HepG2 (cell line): ENCODE measurements around the gene STAT4. TPM values are rescaled to one million over a fixed set of nuclear protein-coding genes. Genes with fewer than 3 reads are reported as not detected.
"Not testable (repeated sequence)": the region's sequence is repeated elsewhere in the genome, so short reads cannot be mapped to it uniquely, and the experiment has no call there.

Source experiments
- ATAC-seq: fragments of 200-7000 bp; cut with Tn5 transposase; 3 replicates; pipeline ENCODE4 v1.9.1; 2020; ENCODE audit warnings: mild to moderate bottlenecking, moderate library complexity
- BruUV-seq: library from RNA; stranded (reverse); fragments of 400-500 nt; replicated peaks from 2 replicates; lab custom pipeline; 2021; lab: Mats Ljungman, UMichigan
- CTCF ChIA-PET: fragments of 300-600 bp; formaldehyde crosslinking; extraction: SDS; loops from one replicate; lab custom pipeline; 2021; ENCODE audit warnings: low total read pairs, inconsistent platforms, low intra/inter-chr PET ratio; lab: Yijun Ruan, JAX
- POLR2A ChIA-PET: fragments of 350-600 bp; sonication (Branson Sonifier 250); formaldehyde crosslinking; loops from one replicate; lab custom pipeline; 2020; ENCODE audit warnings: antibody characterized with exemption, inconsistent platforms; lab: Yijun Ruan, JAX
- DNase-seq: peaks from one replicate; pipeline ENCODE4 v3.0.0-alpha.2; 2015; ENCODE audit warnings: low spot score
- FAIRE-seq: peaks from 3 replicates; lab custom pipeline; 2011; peaks lifted over from hg19 to GRCh38; lab: Jason Lieb, UNC
- H2AFZ ChIP-seq: one replicate; pipeline ENCODE4 v1.6.1; 2011; ENCODE audit warnings: low read length, inconsistent platforms
- H3K27ac ChIP-seq: fragments of 300-600 bp; 3 replicates; pipeline ENCODE4 v1.8.0; 2011; ENCODE audit warnings: mixed run types, mild to moderate bottlenecking, mixed read lengths, low read length, inconsistent platforms; ENCODE audit not compliant: insufficient read depth; ENCODE audit errors: extremely low read length
- H3K27me3 ChIP-seq, 2 experiments: fragments of 200-600 bp in 1 of 2; 2 replicates in 1 of 2; 3 replicates in 1 of 2; pipeline versions ENCODE4 v1.6.0 to v1.8.0; 2011; ENCODE audit warnings: low read length in 2 of 2, mild to moderate bottlenecking in 2 of 2, moderate library complexity in 2 of 2, inconsistent platforms in 1 of 2; ENCODE audit not compliant: insufficient read depth in 2 of 2, control insufficient read depth in 1 of 2
- H3K36me3 ChIP-seq, 2 experiments: fragments of 200-600 bp in 1 of 2; replicated peaks in 1 of 2; 2 replicates in 1 of 2; 3 replicates in 1 of 2; pipeline versions ENCODE4 v1.5.1 to v1.8.0; 2011; ENCODE audit warnings: low read length in 2 of 2, inconsistent platforms in 1 of 2; ENCODE audit not compliant: insufficient read depth in 2 of 2, control insufficient read depth in 1 of 2
- H3K4me1 ChIP-seq: 2 replicates; pipeline ENCODE4 v1.5.1; 2012; ENCODE audit warnings: low read length, inconsistent platforms; ENCODE audit not compliant: insufficient read depth
- H3K4me2 ChIP-seq: 2 replicates; pipeline ENCODE4 v1.6.0; 2011; ENCODE audit warnings: low read depth, low read length, inconsistent platforms
- H3K4me3 ChIP-seq, 3 experiments: fragments of 200-600 bp in 1 of 3; sonication (generic), shearing (Covaris generic) in 1 of 3; replicated peaks in 1 of 3; 2 replicates each; pipeline ENCODE4 v1.5.1; 2011 to 2016; ENCODE audit warnings: low read length in 3 of 3, inconsistent platforms in 2 of 3, low read depth in 2 of 3, mild to moderate bottlenecking in 2 of 3, control low read depth in 1 of 3, mixed read lengths in 1 of 3; ENCODE audit not compliant: insufficient read depth in 1 of 3
- H3K79me2 ChIP-seq: one replicate; pipeline ENCODE4 v1.6.1; 2011; ENCODE audit warnings: low read length, inconsistent platforms; ENCODE audit not compliant: insufficient read depth
- H3K9ac ChIP-seq: 2 replicates; pipeline ENCODE4 v1.6.0; 2011; ENCODE audit warnings: mild to moderate bottlenecking, low read depth, low read length, inconsistent platforms; ENCODE audit not compliant: insufficient read depth
- H3K9me3 ChIP-seq: 2 replicates; pipeline ENCODE4 v1.5.1; 2012; ENCODE audit warnings: mild to moderate bottlenecking, low read length
- H4K20me1 ChIP-seq: 2 replicates; pipeline ENCODE4 v1.6.0; 2011; ENCODE audit warnings: inconsistent platforms, mild to moderate bottlenecking, low read length, moderate library complexity; ENCODE audit not compliant: insufficient read depth
- FOSL2 ChIP-seq: sonication (generic); formaldehyde crosslinking; IDR thresholded peaks from 2 replicates; pipeline ENCODE4 v1.4.0; 2020; ENCODE audit warnings: missing genetic modification reagents
- RBM22 ChIP-seq: fragments of 200-400 bp; formaldehyde crosslinking; optimal IDR thresholded peaks from 2 replicates; pipeline ENCODE3; 2017; ENCODE audit warnings: mild to moderate bottlenecking, low read length, moderate library complexity
- SMC3 ChIP-seq: IDR thresholded peaks from 2 replicates; pipeline ENCODE4 v1.6.1; 2011; ENCODE audit warnings: low read length, improper control_type of control experiment
- SP4 ChIP-seq: sonication (generic); formaldehyde crosslinking; IDR thresholded peaks from 2 replicates; pipeline ENCODE4 v1.8.1; 2023; ENCODE audit warnings: mild to moderate bottlenecking, missing genetic modification reagents
- XRCC5 ChIP-seq: fragments of 200-400 bp; formaldehyde crosslinking; optimal IDR thresholded peaks from 2 replicates; pipeline ENCODE3; 2017; ENCODE audit warnings: mild to moderate bottlenecking, low read length
- ZNF574 ChIP-seq: sonication (generic); formaldehyde crosslinking; IDR thresholded peaks from 2 replicates; pipeline ENCODE4 v1.4.0; 2020; ENCODE audit warnings: missing genetic modification reagents
- WGBS: methylation state at CpG from one replicate; pipeline ENCODE4 v1.1.6; 2017; ENCODE audit warnings: low lambda C conversion rate; 5-methylcytosine and 5-hydroxymethylcytosine counted together
- in situ Hi-C: cut with HindIII; loops from 2 replicates; pipeline ENCODE4 v1.10.0; 2017; ENCODE audit warnings: low pct_unique_long_range_greater_than_20kb; ENCODE audit not compliant: extremely low pct_ligation_motif_present
- intact Hi-C: fragments of 100-400 bp; cut with micrococcal nuclease; formaldehyde crosslinking; loops from one replicate; pipeline ENCODE4 v1.10.0; 2022; ENCODE audit not compliant: unreplicated experiment
- polyA plus RNA-seq, 8 experiments: library from polyadenylated mRNA; depleted of rRNA in 3 of 8; stranded (reverse) in 7 of 8; unstranded in 1 of 8; fragments of >200 nt; fragmentation: Illumina TruSeq in 4 of 8; extraction: Trizol in 4 of 8; gene quantifications; 2 replicates each; pipeline versions ENCODE4 v1.2.1 to v1.2.3, GENCODE V29; 2011 to 2016; ENCODE audit warnings: low read depth in 4 of 8, missing spikeins in 1 of 8, mixed read lengths in 1 of 8; ENCODE audit not compliant: insufficient read depth in 1 of 8
- total RNA-seq, 5 experiments: library from RNA; depleted of rRNA; stranded (reverse); fragments of >200 nt; fragmentation: Illumina TruSeq; extraction: Trizol; gene quantifications; 2 replicates each; pipeline ENCODE4 v1.2.3, GENCODE V29; 2016; ENCODE audit warnings: low read depth in 1 of 5

STAT4 gene
- total and polyA plus RNA-seq, 2 of the 13 experiments (the other 11 are each of a cell fraction or from before 2014, with no cell fraction given): 0.37 TPM; not detected in 1

GRCh38 chr2:190996338-190996946, 154.4 kb downstream of the STAT4 start (continued):
- TF ChIP-seq ZNF574 (no peak), SP4 (CRISPR knock-in tag) (0 out of 2 replicates have a peak, but pooled peaks have one; percentile 20), RBM22 (peak; percentile 45), SMC3 (peak; percentile 81; the same call in 1 of the 2 replicates), FOSL2 (CRISPR knock-in tag) (0 out of 2 replicates have a peak, but pooled peaks have one; percentile 13), XRCC5 (peak; percentile 95)

GRCh38 chr2:190995315-190995714, 155.5 kb downstream of the STAT4 start:
- H3K27me3 ChIP-seq, POLR2A ChIA-PET, H3K79me2 ChIP-seq, H3K4me2 ChIP-seq, DNase-seq, H3K27ac ChIP-seq, H4K20me1 ChIP-seq, H3K9ac ChIP-seq, H3K4me3 ChIP-seq, H2AFZ ChIP-seq, H3K4me1 ChIP-seq, intact Hi-C loops, ATAC-seq, BruUV-seq, H3K9me3 ChIP-seq, in situ Hi-C loops, FAIRE-seq: not testable (repeated sequence)
- WGBS: 92% methylated on average over 3 of the region's 3 CpGs
- H3K36me3 ChIP-seq: peaks cover 31 to 87% of the 10 kb centered on the region in 2 experiments
- CTCF ChIA-PET: interaction anchor here (1.6 to 2.5 kb wide), 3 partner anchors 36 to 214 kb away, joined by 4 to 21 read pairs (median 6); no protein-coding TSS in a partner anchor
